NCI-H510A (cell line): Measurements from ENCODE around the gene KIF11.
A peak's percentile ranks its signal among the peaks of the same experiment; 100 is the strongest.
"Not testable (repeated sequence)": the region's sequence is repeated elsewhere in the genome, so short reads cannot be mapped to it uniquely, and the experiment has no call there.

ENCODE experiments used
- DNase-seq: peaks from one replicate; lab custom pipeline; 2025; lab: John Stamatoyannopoulos, UW

Gene KIF11

DNA sequence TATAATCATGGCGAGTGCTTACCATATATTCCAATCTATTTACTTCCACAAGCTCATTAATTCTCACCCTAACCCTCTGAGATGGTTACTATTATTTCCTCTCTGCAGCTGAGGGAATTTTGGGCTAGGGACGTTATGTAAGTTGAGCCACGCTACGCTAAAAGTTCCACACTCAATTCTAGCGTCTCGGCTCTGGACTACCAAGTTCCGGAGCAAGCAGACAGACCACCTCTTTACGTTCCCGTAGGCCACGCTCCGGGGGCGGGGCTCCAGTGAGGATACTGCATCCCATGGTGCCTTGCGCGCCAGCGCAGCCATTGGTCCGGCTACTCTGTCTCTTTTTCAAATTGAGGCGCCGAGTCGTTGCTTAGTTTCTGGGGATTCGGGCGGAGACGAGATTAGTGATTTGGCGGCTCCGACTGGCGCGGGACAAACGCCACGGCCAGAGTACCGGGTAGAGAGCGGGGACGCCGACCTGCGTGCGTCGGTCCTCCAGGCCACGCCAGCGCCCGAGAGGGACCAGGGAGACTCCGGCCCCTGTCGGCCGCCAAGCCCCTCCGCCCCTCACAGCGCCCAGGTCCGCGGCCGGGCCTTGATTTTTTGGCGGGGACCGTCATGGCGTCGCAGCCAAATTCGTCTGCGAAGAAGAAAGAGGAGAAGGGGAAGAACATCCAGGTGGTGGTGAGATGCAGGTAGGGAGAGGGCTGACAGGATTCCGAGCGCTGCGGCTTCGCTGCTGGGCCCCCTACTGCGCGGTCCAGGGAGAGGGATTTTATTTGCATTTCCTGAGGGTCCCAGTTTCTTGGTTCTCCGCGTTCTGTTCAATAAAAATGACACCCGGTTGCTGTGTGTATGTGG, at the start of gene KIF11:
Gene KIF11, plus strand, starts transcription at position 370 of the 858 bp plus-strand sequence. Its CDS starts 246 bp downstream, at position 616.
- DNase-seq = peak; percentile 97

DNA sequence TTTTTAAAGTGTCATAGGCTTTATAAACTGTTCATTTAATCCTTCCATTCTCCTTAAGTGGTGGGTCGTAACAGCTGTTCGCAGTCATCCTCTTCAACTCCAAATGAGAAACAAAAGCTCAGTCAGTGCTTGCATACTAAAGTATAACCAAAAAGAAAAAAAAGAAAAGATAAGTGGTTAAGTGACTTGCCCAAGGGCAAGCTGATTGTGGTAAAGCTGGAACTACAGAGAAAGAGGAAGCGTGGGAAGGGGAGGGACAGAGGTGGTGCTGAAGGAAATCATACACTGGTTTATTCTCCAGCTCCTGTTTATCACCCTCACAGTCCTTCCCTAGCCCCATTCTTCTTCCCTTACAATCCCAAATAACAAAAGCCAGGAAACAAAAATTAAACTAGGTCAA, 48.6 kb upstream of the KIF11 start:
- DNase-seq = no peak

DNA sequence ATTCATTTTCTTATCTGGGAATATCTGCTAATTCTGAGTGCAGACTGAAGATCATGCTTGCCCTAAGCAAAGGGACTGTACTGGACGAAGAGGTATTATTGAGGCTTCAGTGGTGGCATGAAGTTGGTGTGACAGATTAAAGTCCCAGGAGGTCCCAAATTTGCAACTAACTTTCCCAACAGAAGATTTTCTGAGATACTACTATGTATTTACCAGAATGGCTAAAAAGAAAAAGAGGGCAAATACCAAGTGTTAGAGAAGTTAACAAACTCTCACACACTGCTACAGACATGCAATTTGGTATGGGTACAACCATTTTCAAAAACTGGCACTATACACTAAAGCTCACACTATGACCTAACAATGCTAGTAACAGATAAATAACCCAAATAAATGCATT, 47.4 kb upstream of the KIF11 start:
- DNase-seq = no peak

DNA sequence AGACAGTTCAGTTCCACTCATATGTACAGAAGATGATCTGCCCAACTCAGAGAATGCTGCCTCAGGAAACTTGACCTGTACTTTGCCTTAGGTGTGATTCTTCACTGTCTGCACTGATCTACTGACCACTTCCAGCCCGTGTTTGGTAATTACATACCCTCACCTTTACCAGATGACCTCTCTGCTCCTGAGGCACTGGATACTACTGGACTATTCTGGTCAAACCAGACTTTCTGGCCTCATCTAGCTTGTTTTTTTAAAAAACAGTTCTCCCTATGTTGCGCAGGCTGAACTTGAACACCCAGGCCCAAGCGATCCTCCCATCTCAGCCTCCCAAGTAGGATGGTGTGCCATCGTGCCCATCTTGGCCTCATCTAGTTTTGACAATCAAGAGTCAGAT, 45.3 kb upstream of the KIF11 start:
- no peak for DNase-seq

DNA sequence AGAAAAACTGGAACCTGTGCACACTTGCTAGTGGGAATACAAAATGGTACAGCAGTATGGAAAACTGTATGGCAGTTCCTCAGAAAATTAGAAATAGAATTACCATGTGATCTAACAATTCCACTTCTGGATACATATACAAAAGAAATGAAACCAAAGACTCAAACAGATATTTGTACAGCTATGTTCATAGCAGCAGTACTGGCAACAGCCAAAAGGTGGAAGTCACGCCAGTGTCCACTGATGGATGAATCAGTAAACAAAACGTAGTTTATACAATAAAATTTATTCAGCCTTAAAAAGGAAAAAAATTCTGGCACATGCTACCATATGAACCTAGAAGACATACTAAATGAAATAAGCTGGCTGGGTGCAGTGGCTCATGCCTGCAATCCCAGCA, 42.0 kb upstream of the KIF11 start:
- DNase-seq = no peak

DNA sequence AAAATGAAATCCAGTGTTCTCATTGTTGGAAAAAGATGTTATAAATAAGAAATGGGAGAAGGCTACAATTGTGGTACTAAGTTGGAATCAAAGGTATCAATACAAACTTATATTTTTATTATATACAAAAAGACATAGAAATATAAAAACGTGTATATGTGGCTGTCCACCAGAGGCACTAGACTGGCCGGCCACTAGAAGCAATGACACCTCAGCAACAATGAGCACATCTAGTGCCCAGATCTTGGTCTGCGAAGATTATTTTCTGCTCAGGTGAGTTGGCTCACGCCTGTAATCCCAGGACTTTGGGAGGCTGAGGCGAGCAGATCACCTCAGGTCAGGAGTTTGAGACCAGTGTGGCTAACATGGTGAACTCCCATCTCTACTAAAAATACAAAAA, 40.6 kb upstream of the KIF11 start:
- DNase-seq = no peak

DNA sequence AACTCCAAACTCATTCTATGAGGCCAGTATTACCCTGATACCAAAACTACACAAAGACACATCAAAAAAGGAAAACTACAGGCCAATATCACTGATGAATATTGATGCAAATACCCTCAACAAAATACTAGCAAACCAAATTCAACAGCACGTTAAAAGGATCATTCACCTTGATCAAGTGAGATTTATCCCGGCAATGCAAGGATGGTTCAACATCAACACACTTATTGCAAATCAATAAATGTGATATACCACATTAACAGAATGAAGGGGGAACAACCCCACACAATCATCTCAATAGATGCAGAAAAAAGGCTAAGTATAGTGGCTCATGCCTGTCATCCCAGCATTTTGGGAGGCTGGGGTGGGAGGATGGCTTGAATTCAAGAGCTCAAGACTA, 39.0 kb upstream of the KIF11 start:
- DNase-seq = no peak

DNA sequence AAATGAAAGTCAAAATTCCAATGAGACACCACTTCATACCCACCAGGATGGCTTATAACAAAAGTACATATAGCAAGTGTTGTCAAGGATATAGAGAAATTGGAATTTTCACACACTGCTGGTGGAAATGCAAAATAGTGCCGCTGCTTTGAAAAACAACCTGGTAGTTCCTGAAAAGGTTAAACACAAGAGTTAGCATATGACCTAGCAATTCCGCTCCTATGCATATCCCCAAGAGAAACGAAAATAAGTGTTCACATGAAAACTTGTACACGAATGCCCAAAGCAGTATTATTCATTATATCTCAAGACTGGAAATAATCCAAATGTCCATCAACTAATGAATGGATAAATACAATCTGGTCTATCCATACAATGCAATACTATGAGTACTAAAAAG, 33.9 kb upstream of the KIF11 start:
- DNase-seq = no peak

DNA sequence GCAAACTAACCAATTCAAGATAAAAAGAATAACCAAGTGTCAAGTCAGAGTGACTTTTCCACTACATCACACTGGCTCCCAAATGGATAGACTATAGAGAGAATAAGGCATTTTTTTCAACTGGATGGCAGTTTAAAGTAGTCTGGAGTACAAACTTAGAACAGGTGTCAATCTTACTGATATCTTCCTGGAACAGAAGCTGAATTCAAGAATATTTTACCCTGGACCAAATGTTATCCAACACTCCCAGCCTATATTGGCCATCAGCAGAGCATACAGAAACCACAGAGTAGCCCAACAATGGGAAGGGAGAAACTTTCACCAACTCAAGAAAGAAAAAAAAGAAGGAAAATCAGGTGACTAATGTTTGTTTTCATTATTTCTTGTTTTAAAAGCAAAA, 30.5 kb upstream of the KIF11 start:
- no peak for DNase-seq

DNA sequence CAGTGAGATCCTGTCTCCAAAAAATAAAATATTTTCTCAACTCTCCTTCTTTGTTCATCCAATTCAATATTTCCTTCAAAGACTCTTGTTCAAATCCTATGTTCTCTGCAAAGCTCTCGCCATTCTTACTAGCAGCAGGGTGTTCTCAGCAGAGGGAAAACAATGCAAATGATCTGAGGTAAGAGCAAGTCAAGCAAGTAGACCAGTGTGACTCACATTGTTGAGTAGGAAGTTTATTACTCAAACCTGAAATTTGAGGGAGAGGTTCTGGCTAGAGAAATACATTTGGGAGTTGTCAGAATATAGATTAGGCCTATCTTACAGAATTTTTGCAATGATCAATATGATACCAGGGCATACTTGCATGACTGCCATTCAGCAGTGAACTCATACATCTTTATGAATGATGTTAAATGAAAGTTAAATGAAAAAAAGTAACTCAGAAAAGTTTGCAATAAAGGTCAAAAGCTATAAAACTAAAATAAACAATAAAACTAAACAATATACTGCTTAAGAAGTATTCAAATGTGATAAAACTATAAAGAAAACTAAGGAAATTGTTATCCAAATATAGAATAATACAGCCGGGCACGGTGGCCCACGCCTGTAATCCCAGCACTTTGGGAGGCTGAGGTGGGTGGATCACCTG, 24.9 kb upstream of the KIF11 start:
- DNase-seq = no peak

DNA sequence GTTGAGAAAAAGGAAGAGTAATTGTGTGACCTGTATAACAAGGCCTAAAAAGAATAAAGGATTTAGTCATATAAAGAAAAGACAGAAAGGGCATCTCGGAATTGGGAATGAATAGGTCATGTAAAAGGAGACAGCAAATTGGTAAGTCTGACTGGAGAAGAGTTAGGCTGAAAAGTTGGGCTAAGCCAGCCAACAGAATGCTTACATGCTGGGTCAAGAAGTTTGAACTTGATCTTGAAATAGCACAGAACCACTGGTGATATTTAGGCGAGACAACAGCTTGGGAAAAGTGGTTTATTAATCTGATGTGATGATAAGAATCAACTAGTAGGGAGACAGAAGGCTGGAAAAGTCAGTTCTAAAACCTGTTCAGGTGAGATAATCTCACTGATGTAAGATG, 23.9 kb upstream of the KIF11 start:
- no peak for DNase-seq

DNA sequence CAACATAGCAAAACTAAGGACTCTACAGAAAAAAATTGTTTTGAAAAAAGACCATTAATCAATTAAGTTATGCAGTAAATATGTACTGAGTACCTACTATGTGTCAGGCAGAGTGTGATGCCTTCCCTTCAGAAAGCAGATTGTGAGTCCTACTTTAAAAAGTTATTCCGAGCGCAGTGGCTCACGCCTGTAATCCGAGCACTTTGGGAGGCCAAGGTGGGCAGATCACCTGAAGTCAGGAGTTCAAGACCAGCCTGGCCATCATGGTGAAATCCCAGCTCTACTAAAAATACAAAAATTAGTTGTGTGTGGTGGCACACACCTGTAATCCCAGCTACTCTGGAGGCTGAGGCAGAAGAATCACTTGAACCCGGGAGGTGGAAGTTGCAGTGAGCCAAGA, 23.3 kb upstream of the KIF11 start:
- DNase-seq = not testable (repeated sequence)

DNA sequence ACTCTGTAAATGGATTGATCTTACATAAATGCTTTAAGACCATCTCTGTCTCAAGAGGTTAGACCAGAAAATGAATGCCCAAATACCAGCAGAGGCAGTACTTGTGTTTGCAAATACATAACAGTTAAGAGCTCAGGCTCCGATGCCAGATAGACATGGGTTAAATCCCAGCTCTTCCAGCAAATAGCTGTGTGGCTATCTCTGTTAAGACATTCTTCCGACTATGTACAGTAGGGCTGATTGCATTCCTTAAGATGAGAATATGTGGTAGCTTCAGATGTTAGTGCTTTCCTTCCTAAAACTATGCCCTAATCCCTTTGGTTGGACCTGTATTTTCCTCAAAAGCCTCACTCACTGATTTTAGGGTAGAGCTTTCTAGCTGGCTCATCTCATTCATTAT, 21.3 kb upstream of the KIF11 start:
- no peak for DNase-seq

DNA sequence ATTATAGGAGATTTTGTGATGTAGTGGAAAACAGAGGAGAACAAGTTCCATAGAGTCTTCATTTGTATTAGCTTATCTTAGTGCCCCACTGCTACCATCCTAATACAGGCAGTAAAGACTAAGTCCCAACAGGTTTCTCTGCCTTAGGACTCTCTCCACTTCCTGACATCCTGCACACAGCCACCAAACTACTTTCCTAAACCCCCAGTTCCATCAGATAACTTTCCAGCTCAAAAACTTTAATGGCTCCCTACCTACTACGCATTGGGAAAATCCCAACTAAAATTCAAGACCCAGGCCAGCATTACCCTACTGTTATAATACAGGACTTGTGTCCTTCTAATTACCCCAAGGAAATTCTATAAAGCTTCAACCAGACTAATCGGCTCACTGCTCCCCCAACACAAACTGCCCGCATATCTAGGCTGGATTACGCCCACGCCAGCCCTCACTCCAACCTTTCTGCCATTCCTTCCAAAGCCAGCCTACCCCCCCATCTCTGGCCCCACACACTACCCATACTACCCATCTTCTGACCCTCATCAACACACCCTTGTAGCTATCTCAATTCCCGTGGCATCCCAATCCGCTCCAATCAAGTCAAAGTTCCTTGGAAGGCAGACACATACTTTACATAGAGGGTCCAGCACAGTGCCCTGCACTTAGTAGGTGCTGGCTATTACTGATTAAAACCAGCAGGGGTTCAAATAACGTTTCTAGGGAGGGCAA, 20.4 kb upstream of the KIF11 start:
- DNase-seq = no peak

DNA sequence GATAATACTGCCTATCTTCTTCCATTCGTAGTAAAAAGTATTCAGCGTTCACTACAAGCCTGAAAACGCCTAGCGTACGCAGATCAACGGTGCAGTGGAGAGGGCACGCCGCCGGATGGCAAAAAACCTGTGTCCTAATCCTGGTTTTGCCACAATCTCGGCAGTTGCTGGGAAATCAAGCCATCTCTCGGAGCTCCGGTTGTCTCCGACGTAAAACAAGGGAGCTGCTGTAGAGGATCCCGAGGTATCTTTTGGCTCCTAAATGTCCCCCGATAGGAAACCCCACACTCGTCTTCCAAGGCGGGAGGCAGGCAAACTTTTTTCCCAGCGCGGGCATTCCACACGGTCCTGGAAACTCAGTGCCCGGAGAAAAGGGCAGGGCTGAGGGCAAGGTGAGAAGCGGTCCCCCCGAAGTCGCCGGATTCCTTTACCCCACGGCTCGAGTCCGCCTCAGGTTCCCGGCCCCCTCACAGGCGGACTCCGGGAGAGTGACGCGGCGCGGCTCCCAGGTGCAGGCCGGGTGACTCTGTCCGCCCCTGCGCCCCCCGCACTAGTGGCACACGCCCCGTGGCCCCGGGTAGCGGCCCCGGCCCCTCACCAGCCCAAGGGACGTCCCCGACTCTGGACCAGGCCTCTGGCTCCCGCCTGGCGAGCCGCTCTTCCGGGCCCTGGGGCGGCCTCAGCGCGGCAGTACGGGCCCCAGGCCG, 19.7 kb upstream of the KIF11 start:
- DNase-seq = peak; percentile 14

DNA sequence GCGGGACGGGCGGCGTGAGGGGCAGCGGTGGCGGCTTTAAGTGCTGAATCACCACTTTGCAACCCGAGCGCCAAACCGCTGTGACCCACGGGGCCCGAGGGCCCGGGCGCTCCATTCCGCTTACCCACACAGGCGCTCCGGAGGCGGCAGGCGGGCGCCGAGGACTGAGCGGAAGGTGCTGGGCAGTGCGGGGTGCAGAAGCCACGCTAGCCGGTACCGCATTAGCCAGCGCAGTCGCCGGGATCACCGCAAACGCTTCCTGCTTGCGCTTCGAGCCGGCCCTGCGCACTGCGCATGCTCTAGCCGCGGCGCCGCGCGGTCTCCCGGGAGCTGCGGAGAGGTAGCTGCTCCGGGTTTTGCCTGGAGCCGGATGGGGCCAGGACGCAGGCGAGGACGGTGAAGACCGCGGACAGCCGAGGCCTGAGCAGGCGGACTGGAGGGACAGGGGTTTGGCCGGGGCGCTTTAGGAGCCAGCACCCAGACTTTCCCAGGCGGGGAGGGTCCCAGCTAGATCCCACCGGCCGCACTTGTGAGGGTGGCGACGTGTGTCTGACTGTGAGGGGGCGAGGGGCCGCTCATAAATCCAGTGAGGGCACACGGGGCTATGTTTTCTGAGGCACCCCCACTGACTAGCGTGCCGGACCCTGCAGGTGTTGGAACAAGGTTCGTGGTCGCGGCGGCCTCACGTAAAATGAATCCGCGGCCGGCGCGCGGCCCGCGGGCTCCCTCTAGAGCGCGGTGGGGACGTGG, 19.0 kb upstream of the KIF11 start, which contains the start of gene IDE:
Gene IDE, minus strand, starts transcription at position 296 of the 750 bp plus-strand sequence. Its CDS starts 74 bp downstream, at position 222.
- DNase-seq = peak; percentile 67

DNA sequence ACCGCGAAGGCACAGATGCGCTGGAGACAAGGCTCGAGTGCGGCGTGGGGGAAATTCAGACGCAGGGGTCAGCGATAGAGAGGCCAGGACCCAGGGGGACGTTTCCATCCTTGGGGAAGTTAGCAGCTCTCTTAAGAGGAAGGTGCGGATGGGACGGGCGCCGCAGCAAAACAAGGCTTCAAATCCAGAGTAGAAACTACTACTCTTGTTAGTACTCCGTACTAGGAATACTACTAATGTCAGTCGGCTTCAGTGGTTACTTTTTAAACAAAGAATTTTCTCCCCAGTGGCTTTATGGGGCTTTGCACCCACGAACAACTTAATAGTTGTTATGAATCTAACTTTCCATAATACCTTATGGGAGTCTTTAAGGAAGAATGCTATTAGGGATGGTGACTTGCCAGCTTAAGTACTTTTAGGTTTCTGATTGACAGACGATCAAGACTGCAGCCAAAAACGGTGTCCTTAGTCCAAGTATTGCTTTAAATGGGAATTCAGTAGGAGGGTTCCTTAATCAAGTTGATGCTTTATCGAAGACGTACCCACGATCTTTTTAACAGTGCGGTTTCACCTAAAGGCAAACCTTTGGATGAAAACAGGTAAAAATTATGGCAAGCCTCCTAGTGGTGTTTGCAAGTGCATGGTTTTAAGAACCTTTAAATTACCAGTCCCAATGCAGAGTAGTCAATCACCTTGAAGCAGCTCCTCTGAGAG, 18.2 kb upstream of the KIF11 start:
- DNase-seq = peak; percentile 69

DNA sequence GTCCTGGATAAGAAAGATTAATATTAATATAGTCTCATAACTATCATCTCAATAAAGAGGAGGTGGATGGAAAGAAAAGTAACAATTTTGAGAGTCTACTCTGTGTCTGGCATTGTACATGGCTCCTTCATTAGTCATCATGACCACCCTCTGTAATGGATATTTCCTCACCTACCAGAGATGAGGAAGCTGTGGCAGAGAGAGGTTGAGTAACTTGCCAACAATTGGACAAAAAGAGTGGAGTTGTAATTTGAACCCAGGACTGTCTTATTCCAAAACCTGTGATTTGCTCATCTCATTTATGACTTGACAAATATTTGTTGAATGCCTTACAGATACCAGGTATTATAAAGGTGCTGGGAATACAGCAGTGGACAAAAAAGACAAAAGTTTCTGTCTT, 17.0 kb upstream of the KIF11 start:
- no peak for DNase-seq

DNA sequence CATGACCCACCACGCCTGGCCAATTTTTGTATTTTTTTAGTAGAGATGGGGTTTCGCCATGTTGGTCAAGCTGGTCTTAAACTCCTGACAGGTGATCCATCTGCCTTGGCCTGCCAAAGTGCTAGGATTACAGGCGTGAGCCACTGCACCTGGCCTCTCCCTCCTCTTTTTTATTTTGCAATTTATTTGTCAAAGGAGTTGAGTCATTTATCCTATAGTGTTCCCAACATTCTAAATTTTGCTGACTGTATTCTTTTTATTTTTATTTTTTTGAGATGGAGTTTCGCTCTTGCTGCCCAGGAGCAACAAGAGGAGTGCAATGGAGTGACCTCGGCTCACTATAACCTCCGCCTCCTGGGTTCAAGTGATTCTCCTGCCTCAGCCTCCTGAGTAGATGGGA, 10.6 kb upstream of the KIF11 start:
- not testable (repeated sequence) for DNase-seq

DNA sequence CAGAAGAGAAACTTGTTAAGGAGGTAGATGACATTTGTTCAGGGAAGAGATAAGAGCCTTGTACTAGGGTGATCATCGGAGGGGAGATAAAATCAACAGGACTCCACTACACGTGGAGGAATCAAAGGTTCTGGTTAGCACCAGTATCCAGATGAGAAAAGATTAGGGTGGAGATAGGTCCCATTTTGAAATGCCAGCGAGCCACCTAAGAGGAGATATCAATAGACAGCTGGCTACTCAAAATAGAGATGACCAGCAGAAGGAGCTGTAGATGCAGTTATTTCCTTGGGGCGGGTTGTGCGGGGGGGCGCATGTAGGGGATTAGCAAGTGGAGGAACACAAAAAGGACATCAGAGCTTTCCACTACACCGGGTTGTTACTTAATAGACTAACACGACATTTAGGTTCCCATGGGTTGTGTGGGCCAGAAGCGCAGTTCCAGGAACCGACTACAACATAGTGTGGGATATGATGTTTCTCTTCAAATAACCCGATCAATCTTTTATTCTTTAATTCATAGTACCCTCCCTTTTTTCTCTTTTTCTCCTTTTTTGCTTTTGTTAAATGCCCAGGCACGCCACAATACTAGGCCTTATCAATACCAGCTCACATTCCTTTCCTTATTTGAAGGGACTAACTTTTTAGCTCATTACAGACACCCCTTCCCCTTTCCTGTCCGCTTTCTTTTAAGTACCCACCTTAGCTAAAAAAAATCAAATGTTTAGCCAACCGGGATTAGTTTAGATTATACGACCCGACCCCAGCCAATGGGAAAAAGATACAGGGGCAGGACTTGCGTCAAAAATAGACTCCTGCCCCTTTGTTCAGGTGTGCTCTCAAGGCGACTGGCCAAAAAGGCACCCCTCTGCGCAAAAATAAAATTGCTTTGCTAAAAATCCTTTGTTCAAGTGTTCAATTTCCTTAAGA, 2.0 kb upstream of the KIF11 start:
- peak; percentile 44 for DNase-seq
